ENCODE results near the gene EIF4E2.
A peak's percentile ranks its signal among the peaks of the same experiment; 100 is the strongest.

Gene EIF4E2

DNA sequence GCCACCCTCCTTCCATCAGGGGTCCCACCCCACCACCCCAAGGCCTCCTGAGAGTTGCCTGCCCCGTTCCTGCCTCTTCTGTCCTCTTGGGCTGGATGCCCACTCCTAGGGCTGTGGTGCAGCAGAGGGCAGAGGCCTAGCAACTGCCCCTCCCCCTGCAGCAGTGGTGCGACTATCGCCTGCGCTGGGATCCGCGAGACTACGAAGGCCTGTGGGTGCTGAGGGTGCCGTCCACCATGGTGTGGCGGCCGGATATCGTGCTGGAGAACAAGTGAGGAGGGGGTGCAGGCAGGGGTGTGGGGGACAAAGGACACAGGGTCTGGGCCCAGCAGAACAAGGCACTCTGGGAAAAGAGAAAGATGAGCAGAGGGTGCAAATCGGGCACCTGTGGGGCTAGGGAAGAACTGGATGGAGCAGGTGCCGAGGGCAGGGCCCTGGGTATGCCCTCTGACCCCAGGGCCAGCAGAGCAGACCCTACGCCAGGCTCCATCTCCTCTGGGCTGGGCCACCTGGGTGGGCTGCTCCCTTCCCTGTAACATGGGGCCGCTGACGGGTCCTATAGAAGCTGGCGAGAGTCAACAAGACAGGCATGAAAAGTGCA lies 9.9 kb upstream of the EIF4E2 start:
- TF ChIP-seq ZFP3 (CRISPR knock-in tag; IDR thresholded peaks at IDR 0.05) (no peak), ZFP30 (CRISPR knock-in tag; IDR thresholded peaks at IDR 0.05) (no peak)

DNA sequence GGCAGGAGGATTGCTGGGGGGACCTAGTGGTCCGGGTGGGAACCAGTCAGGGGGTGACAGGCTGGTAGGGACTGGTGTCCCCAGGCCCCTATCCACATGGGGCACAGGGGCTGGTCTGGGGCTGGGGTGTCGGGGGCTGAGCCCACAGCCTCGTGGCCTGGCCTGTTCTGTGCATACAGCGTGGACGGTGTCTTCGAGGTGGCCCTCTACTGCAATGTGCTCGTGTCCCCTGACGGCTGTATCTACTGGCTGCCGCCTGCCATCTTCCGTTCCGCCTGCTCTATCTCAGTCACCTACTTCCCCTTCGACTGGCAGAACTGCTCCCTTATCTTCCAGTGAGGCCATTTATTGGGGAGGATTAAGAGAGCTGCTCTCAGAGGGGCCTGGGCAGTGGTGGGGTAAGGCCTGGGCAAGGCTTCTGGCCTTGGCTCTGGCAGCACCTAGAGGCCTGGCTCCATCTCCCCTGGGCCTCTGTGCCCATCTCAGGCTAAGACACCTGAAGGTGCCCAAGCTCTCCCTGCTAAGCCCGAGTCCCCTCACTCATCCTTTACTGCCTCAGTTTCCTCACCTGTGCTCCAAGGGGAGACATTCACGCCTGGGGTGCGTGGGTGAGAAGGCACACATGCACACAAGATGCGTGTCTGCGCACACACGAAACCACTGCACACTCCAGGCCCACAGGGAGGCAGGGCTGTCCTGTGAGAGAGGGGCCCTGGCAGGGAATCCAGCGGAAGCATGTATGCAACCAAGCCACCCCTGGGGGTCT lies 9.1 kb upstream of the EIF4E2 start:
- TF ChIP-seq TOX (CRISPR knock-in tag; IDR thresholded peaks at IDR 0.05; ENCODE audit: borderline replicate concordance) (no peak), TCF4 (CRISPR knock-in tag; IDR thresholded peaks at IDR 0.05; ENCODE audit: borderline replicate concordance) (no peak), ISL1 (CRISPR knock-in tag; IDR thresholded peaks at IDR 0.05) (no peak), ZFP3 (CRISPR knock-in tag; IDR thresholded peaks at IDR 0.05) (no peak), PPARA (CRISPR knock-in tag; IDR thresholded peaks at IDR 0.05; ENCODE audit: borderline replicate concordance) (no peak), ZFP30 (CRISPR knock-in tag; IDR thresholded peaks at IDR 0.05) (no peak), SNAI2 (CRISPR knock-in tag; IDR thresholded peaks at IDR 0.05) (no peak), ZNF8 (CRISPR knock-in tag; IDR thresholded peaks at IDR 0.05) (no peak), GLIS3 (CRISPR knock-in tag; IDR thresholded peaks at IDR 0.05) (no peak), CSDC2 (CRISPR knock-in tag; IDR thresholded peaks at IDR 0.05) (no peak)
- peak; percentile 18 for ATAC-seq

More for the DNA sequence above, 9.9 kb upstream of the EIF4E2 start:
- no peak for ATAC-seq

DNA sequence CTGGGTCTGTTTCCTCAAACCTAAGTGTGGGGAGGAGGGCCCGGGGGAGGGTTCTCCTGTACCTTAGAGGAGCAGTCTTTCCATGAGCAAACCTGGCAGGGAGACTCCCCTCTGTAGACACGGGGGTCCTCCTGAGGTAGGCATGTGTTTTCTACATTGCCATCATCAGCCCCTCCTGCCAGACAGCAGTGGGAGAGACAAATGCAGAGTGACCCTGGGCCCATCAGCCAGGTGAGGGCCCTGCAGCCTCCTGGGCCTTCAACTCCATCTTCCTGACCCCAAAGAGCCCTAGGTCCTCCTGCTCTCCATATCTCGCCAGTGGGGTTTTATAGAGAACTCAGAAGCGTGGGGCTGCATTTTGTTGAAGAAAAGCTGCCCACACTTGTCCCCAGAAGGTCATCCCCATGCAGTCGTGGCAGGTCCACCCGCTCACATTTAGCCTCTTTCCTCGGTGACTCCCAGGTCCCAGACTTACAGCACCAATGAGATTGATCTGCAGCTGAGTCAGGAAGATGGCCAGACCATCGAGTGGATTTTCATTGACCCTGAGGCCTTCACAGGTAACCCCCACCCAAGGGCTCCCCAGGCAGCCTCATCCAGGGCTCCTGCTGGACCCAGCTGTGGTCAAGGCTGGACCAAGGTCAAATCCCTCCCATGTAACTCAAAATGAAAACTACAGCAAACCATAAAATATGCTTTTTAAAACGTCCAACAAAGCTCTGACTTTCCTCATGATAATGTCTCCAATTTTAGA lies 8.4 kb upstream of the EIF4E2 start:
- TF ChIP-seq ZFP3 (CRISPR knock-in tag; IDR thresholded peaks at IDR 0.05) (no peak), ZNF565 (CRISPR knock-in tag; conservative IDR thresholded peaks at IDR 0.05; ENCODE audit: low read depth) (no peak), TOX (CRISPR knock-in tag; IDR thresholded peaks at IDR 0.05; ENCODE audit: borderline replicate concordance) (no peak), ZFP30 (CRISPR knock-in tag; IDR thresholded peaks at IDR 0.05) (no peak), TCF4 (CRISPR knock-in tag; IDR thresholded peaks at IDR 0.05; ENCODE audit: borderline replicate concordance) (no peak), BACH2 (CRISPR knock-in tag; IDR thresholded peaks at IDR 0.05; ENCODE audit: borderline replicate concordance) (no peak), ZC3H10 (CRISPR knock-in tag; IDR thresholded peaks at IDR 0.05) (no peak), ARNTL (CRISPR knock-in tag; IDR thresholded peaks at IDR 0.05; ENCODE audit: borderline replicate concordance, low read depth) (no peak)
- TF ChIP-seq, protein P1, sequence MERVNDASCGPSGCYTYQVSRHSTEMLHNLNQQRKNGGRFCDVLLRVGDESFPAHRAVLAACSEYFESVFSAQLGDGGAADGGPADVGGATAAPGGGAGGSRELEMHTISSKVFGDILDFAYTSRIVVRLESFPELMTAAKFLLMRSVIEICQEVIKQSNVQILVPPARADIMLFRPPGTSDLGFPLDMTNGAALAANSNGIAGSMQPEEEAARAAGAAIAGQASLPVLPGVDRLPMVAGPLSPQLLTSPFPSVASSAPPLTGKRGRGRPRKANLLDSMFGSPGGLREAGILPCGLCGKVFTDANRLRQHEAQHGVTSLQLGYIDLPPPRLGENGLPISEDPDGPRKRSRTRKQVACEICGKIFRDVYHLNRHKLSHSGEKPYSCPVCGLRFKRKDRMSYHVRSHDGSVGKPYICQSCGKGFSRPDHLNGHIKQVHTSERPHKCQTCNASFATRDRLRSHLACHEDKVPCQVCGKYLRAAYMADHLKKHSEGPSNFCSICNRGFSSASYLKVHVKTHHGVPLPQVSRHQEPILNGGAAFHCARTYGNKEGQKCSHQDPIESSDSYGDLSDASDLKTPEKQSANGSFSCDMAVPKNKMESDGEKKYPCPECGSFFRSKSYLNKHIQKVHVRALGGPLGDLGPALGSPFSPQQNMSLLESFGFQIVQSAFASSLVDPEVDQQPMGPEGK (CRISPR knock-in tag; IDR thresholded peaks at IDR 0.05; ENCODE audit: borderline replicate concordance): no peak
- TF ChIP-seq, protein P2, sequence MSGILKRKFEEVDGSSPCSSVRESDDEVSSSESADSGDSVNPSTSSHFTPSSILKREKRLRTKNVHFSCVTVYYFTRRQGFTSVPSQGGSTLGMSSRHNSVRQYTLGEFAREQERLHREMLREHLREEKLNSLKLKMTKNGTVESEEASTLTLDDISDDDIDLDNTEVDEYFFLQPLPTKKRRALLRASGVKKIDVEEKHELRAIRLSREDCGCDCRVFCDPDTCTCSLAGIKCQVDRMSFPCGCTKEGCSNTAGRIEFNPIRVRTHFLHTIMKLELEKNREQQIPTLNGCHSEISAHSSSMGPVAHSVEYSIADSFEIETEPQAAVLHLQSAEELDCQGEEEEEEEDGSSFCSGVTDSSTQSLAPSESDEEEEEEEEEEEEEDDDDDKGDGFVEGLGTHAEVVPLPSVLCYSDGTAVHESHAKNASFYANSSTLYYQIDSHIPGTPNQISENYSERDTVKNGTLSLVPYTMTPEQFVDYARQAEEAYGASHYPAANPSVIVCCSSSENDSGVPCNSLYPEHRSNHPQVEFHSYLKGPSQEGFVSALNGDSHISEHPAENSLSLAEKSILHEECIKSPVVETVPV (CRISPR knock-in tag; IDR thresholded peaks at IDR 0.05): no peak
- TF ChIP-seq, protein P3, sequence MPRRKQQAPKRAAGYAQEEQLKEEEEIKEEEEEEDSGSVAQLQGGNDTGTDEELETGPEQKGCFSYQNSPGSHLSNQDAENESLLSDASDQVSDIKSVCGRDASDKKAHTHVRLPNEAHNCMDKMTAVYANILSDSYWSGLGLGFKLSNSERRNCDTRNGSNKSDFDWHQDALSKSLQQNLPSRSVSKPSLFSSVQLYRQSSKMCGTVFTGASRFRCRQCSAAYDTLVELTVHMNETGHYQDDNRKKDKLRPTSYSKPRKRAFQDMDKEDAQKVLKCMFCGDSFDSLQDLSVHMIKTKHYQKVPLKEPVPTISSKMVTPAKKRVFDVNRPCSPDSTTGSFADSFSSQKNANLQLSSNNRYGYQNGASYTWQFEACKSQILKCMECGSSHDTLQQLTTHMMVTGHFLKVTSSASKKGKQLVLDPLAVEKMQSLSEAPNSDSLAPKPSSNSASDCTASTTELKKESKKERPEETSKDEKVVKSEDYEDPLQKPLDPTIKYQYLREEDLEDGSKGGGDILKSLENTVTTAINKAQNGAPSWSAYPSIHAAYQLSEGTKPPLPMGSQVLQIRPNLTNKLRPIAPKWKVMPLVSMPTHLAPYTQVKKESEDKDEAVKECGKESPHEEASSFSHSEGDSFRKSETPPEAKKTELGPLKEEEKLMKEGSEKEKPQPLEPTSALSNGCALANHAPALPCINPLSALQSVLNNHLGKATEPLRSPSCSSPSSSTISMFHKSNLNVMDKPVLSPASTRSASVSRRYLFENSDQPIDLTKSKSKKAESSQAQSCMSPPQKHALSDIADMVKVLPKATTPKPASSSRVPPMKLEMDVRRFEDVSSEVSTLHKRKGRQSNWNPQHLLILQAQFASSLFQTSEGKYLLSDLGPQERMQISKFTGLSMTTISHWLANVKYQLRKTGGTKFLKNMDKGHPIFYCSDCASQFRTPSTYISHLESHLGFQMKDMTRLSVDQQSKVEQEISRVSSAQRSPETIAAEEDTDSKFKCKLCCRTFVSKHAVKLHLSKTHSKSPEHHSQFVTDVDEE (CRISPR knock-in tag; IDR thresholded peaks at IDR 0.05): no peak
- ATAC-seq: no peak

DNA sequence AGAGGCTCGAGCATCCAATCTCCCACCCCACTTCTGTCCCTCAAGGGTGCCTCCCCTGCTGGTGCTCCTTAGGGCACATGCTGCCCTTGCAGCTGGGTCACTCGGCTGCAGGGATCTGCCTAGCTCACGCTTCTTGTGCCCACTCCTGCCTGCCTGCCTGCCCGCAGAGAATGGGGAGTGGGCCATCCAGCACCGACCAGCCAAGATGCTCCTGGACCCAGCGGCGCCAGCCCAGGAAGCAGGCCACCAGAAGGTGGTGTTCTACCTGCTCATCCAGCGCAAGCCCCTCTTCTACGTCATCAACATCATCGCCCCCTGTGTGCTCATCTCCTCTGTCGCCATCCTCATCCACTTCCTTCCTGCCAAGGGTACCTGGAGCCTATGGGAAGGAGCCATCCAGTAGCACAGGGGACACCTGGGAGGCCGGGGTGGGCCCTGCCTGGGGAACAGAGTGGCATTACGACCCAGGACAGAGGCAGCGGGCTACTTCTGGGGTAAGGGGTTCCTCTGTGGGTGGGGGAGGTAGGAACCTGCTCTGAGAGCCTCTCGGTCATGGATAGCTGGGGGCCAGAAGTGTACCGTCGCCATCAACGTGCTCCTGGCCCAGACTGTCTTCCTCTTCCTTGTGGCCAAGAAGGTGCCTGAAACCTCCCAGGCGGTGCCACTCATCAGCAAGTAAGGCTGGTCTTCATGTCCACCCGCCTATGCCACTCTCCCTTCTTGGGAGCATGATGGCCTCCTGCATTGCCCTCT lies 7.6 kb upstream of the EIF4E2 start:
- no peak for TF ChIP-seq TOX (CRISPR knock-in tag; IDR thresholded peaks at IDR 0.05; ENCODE audit: borderline replicate concordance)
- ATAC-seq: no peak
